Stimulated activated naive CD8-positive, alpha-beta T cell treated with anti-CD3 and anti-CD28 coated beads, Interleukin-15, Interleukin-2, amounts not matched to agents 100 U/mL and 50 U/mL, for 24 hours (primary cell): ENCODE measurements around the gene STC2.

Experiments used
- ATAC-seq: fragments of 150-1000 bp; cut with Tn5 transposase; one replicate; pipeline ENCODE4 v1.10.0; 2021
- DNase-seq: peaks from one replicate; pipeline ENCODE4 v3.0.0; 2021

The STC2 gene

DNA sequence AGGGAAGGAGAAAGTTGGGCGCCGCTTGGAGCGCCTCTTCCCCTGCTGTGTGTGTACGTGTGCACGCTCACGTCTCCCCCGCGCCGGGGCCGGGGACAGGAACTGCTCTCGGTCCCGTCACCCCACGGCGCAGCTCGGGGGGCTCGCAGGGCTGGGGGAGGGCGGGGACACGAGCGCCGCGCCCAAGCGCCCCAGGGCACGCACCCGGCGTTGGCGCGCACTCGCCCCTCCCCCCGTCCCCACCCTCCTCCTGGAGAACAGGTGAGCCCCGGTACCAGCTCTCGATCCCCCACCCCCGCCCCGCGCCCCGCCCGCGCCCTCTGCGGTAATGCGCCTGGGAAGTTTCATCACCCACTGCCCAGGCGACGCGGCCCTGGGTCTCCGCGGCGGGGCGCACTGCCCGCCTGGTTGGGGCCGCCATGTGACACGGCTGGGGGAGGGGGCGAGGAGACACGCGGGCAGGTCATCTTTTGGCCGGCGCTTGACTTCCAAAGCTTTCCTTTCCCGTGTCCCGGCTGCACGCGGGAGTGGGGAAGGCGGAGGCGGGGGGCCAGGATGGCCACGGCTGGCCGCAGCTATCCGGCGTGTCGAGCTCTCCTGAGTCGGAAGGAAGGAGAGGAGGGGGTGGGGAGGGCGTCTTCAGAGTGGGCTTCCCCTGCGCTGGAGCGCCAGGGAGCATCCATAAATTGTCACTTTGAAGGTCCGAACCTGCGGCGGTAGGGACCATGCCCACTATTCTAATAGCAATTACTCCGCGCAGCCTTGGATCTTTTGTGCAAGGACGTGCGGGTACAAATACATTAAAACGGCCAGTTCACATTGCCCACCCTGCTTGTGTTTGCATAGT, 1.5 kb upstream of the STC2 start:
- ATAC-seq, result peak; percentile 62

DNA sequence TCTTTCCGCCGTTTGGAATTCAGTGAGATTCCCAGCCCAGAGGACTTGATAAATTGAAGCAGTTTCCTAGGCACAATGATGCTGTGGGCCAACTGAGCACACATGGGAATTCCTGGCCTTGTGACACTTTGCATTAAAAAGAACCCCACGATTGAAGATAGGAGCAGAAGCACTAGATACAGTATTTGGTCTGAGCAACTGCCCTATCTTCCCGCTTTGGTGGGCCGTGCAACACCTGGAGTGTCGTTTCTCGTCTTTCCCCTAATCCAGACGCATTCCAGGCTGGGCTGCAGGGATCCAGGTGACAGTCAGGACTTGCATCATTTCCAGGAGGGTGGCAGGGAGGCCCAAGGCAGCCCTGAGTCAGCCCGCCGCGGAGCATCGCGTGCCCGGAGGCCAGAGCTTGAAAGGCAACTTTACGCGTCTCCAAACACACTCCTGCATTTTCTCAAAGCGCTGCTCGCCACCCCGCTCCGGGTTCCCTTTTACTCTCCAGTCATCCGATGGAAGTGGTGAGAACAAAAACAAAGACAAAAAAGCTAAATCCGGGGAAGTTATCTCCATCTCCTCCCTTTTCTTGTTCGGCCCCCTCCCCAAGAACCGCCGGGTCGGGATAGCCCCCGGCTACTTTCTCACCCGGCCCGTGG, 753 bp upstream of the STC2 start:
- no peak for ATAC-seq
- peak; percentile 37 for DNase-seq

More for the DNA sequence above, 1.5 kb upstream of the STC2 start:
- peak; percentile 85 for DNase-seq

DNA sequence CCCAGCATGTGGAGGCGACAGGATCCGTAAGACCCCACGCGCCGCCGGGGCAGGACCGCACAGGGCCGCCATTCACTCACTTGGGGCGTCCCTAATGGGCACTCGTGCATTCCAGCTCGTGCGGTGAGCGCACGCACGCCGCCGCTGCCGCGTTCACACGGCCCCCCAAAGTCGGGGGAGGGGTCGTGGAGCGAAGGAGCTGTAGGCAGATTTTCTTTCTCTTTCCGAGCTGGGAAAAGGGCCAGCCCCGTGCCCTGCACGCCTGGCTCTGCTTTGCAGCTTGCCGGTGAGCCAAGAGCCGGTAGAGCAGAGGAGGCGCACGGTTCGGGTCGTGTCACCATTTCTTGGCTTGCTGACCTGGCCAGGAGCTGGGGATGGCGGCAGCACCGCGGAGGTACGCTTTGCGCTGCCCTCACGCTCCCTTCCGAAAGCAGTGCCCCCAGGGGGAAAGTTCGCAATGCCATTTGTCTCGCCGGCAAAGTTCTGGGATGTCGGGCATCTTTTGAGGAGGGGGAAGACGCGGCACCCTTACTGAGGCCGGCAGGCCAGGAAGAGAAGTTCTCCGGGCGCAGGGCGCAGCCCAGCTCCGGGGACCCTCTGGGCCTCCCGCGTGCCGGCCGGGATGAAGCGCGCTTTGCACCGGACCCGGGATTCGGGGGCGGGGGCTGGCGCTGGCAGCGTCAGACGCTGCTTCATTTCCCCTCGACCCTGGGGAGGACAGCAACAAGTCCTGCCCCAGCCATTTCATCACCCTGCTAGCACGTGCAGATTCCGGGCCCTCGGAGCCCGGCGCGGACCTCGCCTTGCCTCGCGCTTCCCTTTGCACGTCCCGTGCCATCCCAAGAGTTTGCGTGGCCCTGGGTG, 898 bp downstream of the STC2 start:
- DNase-seq (no peak), ATAC-seq (no peak)

DNA sequence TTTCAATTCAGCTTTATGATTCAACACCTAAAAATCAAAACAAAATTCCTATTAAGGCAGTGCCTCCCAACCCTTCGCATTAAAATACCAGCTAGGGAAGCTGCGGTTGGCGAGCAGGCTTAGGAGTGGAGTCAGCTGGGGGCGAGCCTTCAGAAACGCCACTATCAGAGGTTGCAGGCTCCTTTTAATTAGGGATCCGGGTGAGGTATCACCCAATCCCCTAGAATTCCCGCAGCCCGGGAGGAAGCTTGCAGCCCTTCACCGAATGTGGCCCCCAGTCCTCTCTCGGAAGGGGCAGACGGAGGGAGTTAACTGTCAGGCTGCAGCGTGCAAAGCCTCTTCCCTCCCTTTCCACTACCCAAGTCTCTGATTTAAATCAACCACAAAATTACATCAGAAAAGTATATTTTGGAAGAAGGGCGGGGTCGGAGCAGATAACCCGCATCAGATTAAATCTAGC, 1.7 kb downstream of the STC2 start:
- DNase-seq, result no peak
- ATAC-seq, result no peak

DNA sequence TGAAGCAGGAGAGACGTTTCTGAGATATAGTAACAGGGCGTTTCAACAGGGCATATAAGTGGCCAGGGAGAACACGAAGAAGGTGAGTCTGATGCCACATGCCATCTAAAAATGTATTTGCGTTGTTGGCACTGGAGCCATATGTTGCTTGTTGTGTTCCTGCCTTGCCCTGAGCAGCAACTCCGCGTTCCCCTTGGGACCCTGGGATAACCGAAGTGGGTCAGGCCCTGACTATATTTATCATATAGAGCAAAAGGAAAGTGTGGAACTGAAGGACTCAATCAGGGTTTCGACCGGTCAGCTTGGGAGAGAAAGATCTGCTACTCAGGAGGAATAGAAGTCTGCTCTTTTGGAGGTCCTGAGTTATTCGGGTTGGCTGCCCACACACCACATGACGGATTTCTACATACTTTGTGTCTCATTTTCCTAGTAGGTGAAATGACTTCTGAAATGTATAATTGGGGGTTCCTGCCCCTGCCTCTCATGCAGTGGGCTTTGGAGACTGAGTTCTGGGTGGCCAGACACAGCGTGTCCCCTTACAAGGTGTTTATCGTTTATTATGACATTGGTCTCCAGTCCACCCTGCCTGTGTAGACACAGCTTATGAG, 3.0 kb downstream of the STC2 start:
- ATAC-seq (no peak), DNase-seq (no peak)

DNA sequence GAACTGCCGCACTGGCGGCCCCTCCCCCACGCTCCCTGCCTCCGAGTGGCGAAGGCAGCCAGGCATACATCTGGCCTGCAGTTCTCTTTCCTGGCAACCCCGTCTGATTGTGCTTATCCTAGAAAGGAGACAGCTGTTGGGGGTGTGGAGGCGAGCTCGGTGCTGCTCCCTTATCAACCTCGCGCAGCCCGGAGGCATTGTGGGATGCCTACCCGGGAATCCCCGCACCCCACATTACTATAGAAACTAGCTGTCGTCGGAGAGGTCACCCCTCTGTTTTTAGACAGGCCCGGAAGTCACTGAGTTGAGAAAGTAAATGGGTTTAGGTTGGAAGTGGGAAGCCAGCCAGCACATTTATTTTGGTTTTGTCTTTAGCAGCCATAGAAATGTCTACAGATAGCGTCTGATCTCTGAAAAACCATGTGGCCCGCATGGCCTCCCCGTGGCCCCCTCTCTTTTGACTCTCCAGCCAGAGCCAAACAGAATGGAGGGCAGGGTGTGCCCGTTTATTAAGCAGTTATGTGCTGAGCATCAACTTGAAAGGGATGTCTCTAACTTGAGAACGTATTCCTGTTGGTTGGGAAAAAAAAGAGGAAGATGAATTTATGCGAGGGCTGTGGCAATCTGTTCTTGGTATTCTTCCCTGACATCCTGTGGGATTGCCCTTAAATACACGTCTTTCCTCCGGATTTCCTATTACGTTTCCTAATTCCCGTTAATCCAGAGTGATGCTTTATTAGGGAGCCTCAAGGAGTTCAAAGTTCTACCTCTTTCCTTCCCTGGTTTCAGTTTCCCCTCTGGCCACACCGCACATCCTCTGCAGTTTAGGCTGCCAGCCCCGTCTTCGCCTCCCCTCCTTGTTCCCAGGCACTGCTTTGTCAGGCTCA, 3.9 kb downstream of the STC2 start:
- ATAC-seq (no peak), DNase-seq (no peak)

DNA sequence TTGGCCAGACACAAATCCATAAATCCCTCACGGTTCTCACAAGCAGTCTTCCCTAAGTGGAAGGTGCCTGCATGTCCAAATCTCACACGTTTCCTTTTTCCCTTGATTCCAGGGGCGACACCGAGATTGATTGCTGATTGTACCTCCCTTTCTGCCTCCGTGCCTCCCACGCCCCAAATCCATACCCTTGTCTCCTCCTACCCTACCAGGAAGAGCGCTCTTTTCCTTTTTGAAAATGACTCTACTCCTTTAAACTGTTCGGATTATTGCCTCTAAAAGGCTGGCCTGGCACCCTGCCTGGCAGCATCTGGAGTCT, 4.5 kb downstream of the STC2 start:
- no peak for DNase-seq
- ATAC-seq, result no peak

DNA sequence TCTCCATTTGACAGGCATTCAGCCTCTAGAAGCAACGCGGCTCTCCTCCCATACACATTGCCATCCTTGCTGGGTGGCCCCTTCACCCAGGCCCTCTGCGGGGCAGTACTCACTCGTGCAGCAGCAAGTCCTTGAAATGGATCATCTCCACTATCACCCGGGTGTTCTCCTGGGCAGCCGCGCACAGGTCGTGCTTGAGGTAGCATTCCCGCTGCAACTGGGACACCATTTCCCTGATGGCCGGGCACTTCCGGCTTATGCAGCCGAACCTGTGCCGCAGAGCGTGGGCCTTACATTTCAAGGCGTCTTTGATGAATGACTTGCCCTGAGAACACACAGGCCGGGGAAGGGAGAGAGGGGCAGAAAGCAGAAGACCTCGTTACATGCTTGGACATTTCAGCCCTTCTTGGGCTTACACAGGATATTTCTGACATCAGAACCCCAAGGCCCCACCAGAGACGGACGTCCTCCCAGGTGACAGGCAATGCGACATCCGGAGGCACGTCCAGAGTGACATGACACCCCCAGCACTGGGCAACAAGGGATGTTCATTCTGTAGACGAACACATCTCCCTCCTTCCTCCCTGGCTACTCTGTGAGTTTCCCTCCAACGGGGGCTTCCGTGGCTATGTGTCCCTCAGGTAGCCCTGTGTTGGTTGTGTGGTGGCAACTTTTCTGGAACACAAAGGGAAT, 5.0 kb downstream of the STC2 start:
- ATAC-seq, result no peak
- no peak for DNase-seq

DNA sequence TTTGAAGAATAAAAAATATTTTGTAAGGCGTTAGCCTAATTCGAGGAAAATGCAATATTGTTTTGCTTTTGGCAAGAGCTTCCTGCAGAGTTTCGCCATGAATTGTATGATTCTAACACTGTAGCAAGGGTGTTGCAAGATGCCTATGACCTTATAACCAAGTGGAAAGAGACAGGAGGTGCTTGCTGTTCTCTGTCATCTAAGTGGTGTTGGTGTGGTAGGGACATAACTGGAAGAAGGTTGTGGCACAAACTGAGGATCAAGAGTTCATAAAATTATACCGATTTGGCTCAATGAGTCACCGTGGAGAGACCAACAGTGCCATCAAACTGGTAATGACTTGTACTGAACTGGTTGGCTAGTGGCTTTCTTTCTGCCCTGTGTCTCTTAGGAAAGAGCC, 6.3 kb downstream of the STC2 start:
- ATAC-seq (no peak), DNase-seq (no peak)

DNA sequence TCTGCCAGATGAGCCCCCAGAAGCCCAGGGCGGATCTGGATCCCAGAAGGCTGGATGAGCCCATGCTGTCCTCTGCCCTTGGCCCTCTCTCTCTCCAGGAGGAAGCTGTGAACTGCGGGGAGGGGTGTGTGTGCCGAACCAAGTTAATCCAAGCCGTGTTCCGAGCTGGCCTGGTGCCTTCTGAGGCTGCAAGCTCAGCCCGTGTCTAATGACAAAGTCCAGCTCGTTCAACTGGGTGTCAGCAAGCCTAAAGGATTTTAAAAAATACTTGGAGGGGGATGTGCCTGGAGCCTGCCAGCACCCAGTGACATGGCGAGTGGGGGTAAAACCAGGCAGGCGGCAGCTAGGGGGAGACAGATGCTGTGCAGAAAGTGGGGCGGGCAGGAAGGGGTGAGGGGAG, 8.0 kb downstream of the STC2 start:
- no peak for ATAC-seq
- DNase-seq, result no peak

DNA sequence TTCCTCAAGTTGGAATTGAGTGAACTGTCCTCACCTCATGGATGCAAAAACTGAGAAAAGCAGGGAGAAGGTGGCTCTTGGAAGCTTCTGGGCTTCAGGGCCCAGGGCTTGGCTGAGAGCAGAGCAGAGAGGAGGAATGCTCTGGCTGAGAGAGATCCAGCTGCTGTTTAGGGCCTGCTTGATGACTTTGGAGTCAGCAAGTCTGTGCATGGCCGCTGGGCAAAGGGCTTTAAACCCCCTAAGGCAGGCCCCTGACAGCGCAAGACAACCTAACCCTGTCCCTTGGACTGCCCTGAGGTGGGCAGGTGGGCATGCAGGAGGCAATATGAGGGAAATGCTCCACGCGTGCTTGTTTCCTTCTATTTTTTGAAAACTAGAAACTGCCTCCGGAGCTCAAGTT, 8.6 kb downstream of the STC2 start:
- ATAC-seq (no peak), DNase-seq (no peak)

DNA sequence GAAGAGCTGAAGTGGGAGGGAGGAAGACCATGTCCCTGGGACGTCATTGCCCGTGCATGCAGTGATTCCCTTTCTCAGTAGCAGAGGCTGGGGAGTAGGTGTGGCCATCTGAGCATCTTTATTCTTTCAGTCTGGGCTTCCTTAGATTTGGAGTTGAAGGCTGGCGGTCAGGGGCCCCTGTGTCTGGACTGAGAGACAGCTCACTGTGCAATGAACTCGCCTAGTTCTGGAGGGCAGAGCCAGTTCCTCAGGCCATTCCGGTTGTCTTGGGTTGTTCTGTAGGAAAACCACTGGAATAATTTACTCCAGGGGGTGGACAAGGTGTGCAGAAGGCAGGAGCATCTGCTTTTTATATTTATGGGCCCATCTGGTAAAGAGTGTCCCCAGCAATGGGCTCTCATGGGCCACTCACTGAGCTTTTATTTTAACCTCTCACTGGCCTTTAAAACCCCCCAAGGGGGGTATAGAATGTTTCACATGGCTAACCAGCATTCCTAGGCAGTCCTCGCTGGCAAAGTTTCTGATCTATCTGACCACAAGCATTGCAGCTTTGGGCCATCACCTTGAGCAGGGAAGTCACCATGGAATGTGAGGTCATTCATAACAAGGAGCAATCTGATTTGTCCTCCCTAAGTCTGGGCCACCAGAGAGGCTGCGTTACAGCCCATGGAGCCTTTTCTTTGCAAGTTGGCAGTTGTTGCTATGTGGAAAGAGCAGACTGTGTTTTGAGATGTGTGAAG, 9.2 kb downstream of the STC2 start:
- ATAC-seq (no peak), DNase-seq (no peak)

DNA sequence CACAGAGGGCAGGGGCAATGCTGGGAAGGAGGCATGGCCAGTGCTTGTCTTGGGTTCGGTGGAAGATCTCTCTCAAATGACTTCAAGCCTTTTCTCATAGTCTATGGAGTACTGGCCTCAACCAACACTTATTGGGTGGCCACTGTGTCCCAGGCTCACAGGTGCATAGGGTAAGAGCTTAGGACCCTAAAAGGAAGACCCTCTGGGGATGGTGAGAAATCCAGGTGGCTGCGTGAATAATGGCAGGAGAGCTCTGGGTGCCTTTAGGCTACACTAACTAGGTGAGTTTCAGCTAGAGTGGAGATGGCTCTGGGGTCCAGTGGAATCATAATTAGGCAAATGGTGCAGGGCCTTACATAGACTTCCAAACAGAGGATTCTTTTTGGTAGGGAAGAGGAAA, 9.9 kb downstream of the STC2 start:
- DNase-seq (no peak), ATAC-seq (no peak)

DNA sequence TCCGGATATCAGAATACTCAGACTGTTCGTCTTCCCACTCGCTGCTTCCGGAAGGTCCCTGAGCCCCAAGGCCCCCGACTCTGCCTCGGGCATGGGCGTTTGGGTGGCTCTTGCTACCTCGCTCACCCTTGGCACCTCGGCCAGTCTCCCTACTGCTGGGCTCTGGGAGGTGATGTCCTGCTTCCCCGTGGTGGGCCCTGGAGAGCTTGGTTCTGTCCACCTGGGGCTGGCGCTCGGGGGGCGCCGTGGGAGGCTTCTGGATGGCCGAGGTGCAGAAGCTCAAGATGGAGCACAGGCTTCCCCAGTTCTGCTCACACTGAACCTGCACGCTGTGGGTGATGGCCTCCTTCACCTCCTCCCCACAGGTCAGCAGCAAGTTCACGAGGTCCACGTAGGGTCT, 10.4 kb downstream of the STC2 start:
- DNase-seq, result no peak
- ATAC-seq, result no peak

DNA sequence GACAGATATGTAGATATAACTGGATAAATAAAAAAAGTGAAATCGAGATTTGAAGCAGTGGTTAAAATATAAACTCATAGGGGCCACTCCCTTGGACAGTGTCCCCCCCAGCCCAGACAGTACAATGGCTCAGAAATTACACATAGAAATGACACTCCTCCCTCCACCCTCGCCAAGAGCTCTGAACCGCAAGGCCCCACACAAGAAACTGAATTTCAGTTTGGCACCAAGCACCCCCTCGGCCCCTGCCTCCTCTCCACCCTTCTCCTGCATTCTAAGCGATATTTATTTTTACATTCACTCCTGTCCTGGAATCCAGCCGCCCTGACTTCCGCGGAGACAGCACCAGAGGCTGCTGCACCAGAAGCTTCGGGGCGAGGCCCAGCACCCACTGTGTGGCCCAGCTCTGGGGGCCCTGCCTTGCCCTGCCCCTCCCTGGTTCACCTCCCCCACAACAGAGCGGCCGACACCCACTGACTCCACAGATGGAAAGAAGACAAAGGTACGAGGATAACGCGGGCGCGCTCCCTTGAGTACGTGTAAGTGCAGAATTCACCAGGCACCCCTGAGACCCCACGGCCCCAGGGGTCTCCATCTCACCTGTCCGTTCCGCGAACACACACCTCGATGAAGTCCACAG, 11.0 kb downstream of the STC2 start:
- ATAC-seq (no peak), DNase-seq (no peak)

DNA sequence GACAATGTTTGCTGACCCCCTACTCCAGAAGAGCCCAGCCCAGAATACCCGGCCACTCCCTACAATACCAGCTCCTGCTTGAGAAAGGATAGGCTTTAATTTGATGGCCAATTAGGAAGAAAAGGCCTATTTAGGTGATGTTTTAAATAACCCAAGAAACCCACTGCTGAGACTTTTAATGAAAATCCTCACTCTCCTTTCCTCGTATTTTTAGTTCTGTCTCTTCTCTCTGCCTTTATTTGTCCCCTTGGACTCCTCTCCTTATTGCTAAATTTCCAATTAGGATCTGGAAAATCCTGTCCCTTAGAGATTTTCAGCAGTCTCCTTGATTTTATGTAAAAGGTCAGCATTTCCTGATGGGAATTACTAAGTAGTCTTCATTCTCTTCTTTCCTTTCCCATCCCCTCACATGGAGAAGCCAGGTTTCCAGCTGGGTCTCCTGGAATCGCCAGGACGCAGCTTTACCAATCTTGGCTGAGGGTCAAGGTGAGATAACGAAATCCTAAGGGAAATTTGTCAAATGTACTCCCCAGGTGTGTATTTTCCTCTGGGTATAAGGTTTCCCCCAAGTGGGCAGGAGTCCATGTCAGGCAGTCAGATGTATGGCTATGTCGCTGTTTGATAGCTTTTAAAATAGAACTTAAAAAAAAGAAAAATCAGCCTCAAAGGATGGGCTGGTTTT, 11.7 kb downstream of the STC2 start:
- no peak for ATAC-seq
- no peak for DNase-seq

DNA sequence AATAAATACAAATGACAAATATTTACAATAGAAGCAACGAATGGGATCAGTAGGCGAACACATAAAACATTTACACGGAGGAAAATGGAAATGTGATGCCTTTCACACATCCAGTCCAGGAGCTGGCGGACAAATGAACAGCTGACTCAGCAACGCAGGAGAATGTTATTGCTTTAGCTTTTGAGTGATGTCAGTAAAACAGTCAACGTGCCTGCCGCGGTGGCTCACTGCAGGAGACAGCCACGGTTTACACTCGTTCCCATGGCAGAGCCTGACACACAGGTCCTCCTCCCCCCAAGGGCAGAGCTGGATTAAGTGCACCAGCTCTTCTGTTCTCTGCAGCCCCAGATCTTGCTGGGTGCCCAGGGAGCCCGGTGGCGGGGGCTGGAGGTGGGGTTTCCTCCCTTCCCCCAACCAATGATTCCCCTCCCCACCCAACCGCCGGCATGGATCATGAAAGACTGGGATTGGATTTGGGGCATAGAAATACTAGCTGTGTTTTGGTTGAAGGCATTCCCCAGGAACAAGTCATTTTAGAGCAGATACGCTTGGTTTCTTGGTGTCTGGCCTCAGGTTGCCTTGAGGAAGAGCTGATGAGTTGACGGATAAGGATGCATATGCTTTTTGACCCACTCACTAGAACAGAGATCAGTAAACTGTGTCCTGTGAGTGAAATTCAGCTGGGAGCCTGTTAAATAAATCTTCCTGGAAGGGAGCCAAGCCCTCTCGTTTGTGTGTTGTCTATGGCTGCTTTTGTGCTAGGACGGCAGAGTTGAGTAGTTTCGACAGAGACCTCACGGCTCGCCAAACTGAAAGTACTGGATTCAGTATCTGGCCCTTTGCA, 12.5 kb downstream of the STC2 start:
- DNase-seq (no peak), ATAC-seq (no peak)
